CD4-positive, alpha-beta T cell (primary cell): ENCODE results near the gene KCNJ11. TPM values are rescaled to one million over a fixed set of nuclear protein-coding genes. Genes with fewer than 3 reads are reported as not detected.

ENCODE experiments used
- ATAC-seq: fragments of 200-7000 bp; cut with Tn5 transposase; one replicate; pipeline ENCODE4 v1.10.0; 2022; ENCODE audit warnings: mild to moderate bottlenecking; ENCODE audit not compliant: poor library complexity
- CTCF ChIA-PET: fragments of 350-600 bp; sonication (Branson Sonifier 250); formaldehyde crosslinking; loops from one replicate; lab custom pipeline; 2021; ENCODE audit warnings: antibody characterized with exemption, inconsistent platforms; lab: Charles Lee
- POLR2A ChIA-PET: fragments of 350-600 bp; sonication (Branson Sonifier 250); formaldehyde crosslinking; loops from one replicate; lab custom pipeline; 2021; ENCODE audit warnings: antibody characterized with exemption, inconsistent platforms; lab: Charles Lee
- DNase-seq, 14 experiments: peaks; one replicate each; pipeline ENCODE4 v3.0.0-alpha.2; 2013 to 2020; ENCODE audit warnings: mixed read lengths in 2 of 14
- H3K27ac ChIP-seq, 2 donors: one replicate each; pipeline versions ENCODE4 v1.5.1 to v1.7.0; 2013; ENCODE audit warnings: low read length in 2 of 2, low read depth in 1 of 2, mild to moderate bottlenecking in 1 of 2
- H3K27me3 ChIP-seq, 2 experiments: 1 replicate in 1 of 2; 2 replicates in 1 of 2; pipeline versions ENCODE4 v1.6.1 to v1.7.0; 2013; ENCODE audit warnings: low read length in 2 of 2, control low read depth in 1 of 2, mild to moderate bottlenecking in 1 of 2, moderate library complexity in 1 of 2; ENCODE audit not compliant: insufficient read depth in 2 of 2, control insufficient read depth in 1 of 2
- H3K36me3 ChIP-seq: one replicate; pipeline ENCODE4 v1.6.1; 2013; ENCODE audit warnings: low read length, control low read depth; ENCODE audit not compliant: insufficient read depth
- H3K4me1 ChIP-seq: one replicate; pipeline ENCODE4 v1.6.1; 2013; ENCODE audit warnings: low read length, control low read depth; ENCODE audit not compliant: insufficient read depth
- H3K4me3 ChIP-seq: one replicate; pipeline ENCODE4 v1.5.1; 2013; ENCODE audit warnings: mild to moderate bottlenecking, low read length, moderate library complexity
- H3K9me3 ChIP-seq, 2 experiments: 1 replicate in 1 of 2; 2 replicates in 1 of 2; pipeline versions ENCODE4 v1.6.1 to v1.7.0; 2013; ENCODE audit warnings: low read length in 2 of 2, mild to moderate bottlenecking in 2 of 2, control low read depth in 1 of 2, moderate library complexity in 1 of 2; ENCODE audit not compliant: control insufficient read depth in 1 of 2, insufficient read depth in 1 of 2
- H3K27ac Mint-ChIP-seq: one replicate; pipeline ENCODE4 v1.8.0; 2020; ENCODE audit warnings: mixed read lengths
- H3K27me3 Mint-ChIP-seq: one replicate; pipeline ENCODE4 v1.8.0; 2021; ENCODE audit warnings: mixed read lengths
- H3K36me3 Mint-ChIP-seq: one replicate; pipeline ENCODE4 v1.8.0; 2021; ENCODE audit warnings: low read depth, mixed read lengths
- H3K4me1 Mint-ChIP-seq: one replicate; pipeline ENCODE4 v1.8.0; 2021; ENCODE audit warnings: low read depth, mixed read lengths
- H3K4me3 Mint-ChIP-seq: one replicate; pipeline ENCODE4 v1.8.0; 2020; ENCODE audit warnings: mild to moderate bottlenecking, mixed read lengths
- H3K9me3 Mint-ChIP-seq: one replicate; pipeline ENCODE4 v1.8.0; 2020; ENCODE audit warnings: mixed read lengths
- CTCF ChIP-seq: fragments of 200-600 bp; IDR thresholded peaks from one replicate; pipeline ENCODE4 v1.8.0; 2022; ENCODE audit warnings: antibody characterized with exemption, mild to moderate bottlenecking
- intact Hi-C, 2 experiments: fragments of 100-400 bp; cut with DNase I in 1 of 2; cut with micrococcal nuclease in 1 of 2; formaldehyde crosslinking; loops; one replicate each; pipeline versions ENCODE4 v1.15.1 to v1.9.0; 2023 to 2025; cut with DNase I, micrococcal nuclease
- total RNA-seq, 174 experiments: library from RNA in 2 of 174; stranded (reverse) in 2 of 174; gene quantifications; one replicate each; pipeline ENCODE4 v1.2.3 and lab custom pipeline; 2021 to 2026

KCNJ11 gene
- total RNA-seq, 2 experiments from 2014 or later, result 0.08 TPM; not detected in 1

- ATAC-seq (no peak), DNase-seq (no peak)
- no peaks in the 10 kb centered on the region for H3K36me3 Mint-ChIP-seq
- H3K27me3 Mint-ChIP-seq, result peaks cover 22% of the 10 kb centered on the region
- CTCF ChIA-PET, result no interaction called here
- TF ChIP-seq CTCF, result no peak
- Histone ChIP-seq H3K4me1 (peaks cover 5% of the 10 kb centered on the region), H3K4me3 (no peak overlapping the region), H3K36me3 (no peaks in the 10 kb centered on the region), H3K9me3 (no peaks in the 10 kb centered on the region), H3K27me3 (peaks cover 0 to 6% of the 10 kb centered on the region in 2 experiments), H3K27ac (no peak overlapping the region)
- no peak overlapping the region for H3K27ac Mint-ChIP-seq
- intact Hi-C loops, result no loop called here
- POLR2A ChIA-PET, result no interaction called here
- no peaks in the 10 kb centered on the region for H3K4me1 Mint-ChIP-seq
- H3K9me3 Mint-ChIP-seq, result no peaks in the 10 kb centered on the region
- no peak overlapping the region for H3K4me3 Mint-ChIP-seq
Observed at GRCh38 chr11:17410606-17411379, 22.3 kb upstream of the KCNJ11 start.

- no peak overlapping the region for H3K27ac Mint-ChIP-seq
- Histone ChIP-seq H3K27ac (no peak overlapping the region), H3K4me1 (no peaks in the 10 kb centered on the region), H3K4me3 (no peak overlapping the region), H3K9me3 (no peaks in the 10 kb centered on the region), H3K27me3 (peaks cover 0 to 2% of the 10 kb centered on the region in 2 experiments), H3K36me3 (no peaks in the 10 kb centered on the region)
- no peaks in the 10 kb centered on the region for H3K36me3 Mint-ChIP-seq
- H3K27me3 Mint-ChIP-seq, result peaks cover 9% of the 10 kb centered on the region
- ATAC-seq (no peak), DNase-seq (no peak)
- H3K4me3 Mint-ChIP-seq, result no peak overlapping the region
- no peaks in the 10 kb centered on the region for H3K9me3 Mint-ChIP-seq
- no peak for TF ChIP-seq CTCF
- intact Hi-C loops, result no loop called here
- no peaks in the 10 kb centered on the region for H3K4me1 Mint-ChIP-seq
- CTCF ChIA-PET, result interaction anchor here (0.7 kb wide), 1 partner anchor 139 kb away, joined by 3 read pairs; no protein-coding TSS in a partner anchor
- POLR2A ChIA-PET, result no interaction called here
Observed at GRCh38 chr11:17408641-17409040, 20.2 kb upstream of the KCNJ11 start.

GRCh38 chr11:17408026-17408425 is 19.6 kb upstream of the KCNJ11 start:
- Mint-ChIP-seq H3K27me3 (peaks cover 5% of the 10 kb centered on the region), H3K36me3 (no peaks in the 10 kb centered on the region), H3K27ac (no peak overlapping the region), H3K4me3 (no peak overlapping the region), H3K9me3 (no peaks in the 10 kb centered on the region), H3K4me1 (no peaks in the 10 kb centered on the region)
- intact Hi-C loops, result no loop called here
- ChIA-PET CTCF (interaction anchor here (0.6 kb wide), 1 partner anchor 1283 kb away, joined by 3 read pairs; no protein-coding TSS in a partner anchor), POLR2A (no interaction called here)
- H3K9me3 ChIP-seq, result no peaks in the 10 kb centered on the region
- ATAC-seq, result no peak
- no peaks in the 10 kb centered on the region for H3K4me1 ChIP-seq
- TF ChIP-seq CTCF, result no peak
- H3K4me3 ChIP-seq, result no peak overlapping the region
- no peaks in the 10 kb centered on the region for H3K36me3 ChIP-seq
- no peak for DNase-seq
- H3K27me3 ChIP-seq, result peaks cover 0 to 2% of the 10 kb centered on the region in 2 experiments
- no peak overlapping the region for H3K27ac ChIP-seq
